ENCODE results near the gene SFT2D3.

The SFT2D3 gene

GRCh38 chr2:127678531-127678930 is 22.8 kb upstream of the SFT2D3 start:
- Histone ChIP-seq H3K36me3 (ENCODE audit: insufficient read depth, low read length) (no peaks in the 10 kb centered on the region), H3K4me1 (ENCODE audit: insufficient read depth, low read length) (peaks cover 53% of the 10 kb centered on the region), H3K4me3 (ENCODE audit: low read depth in 1 of 2, low read length in 2 of 2) (no peak overlapping the region), H3K27me3 (ENCODE audit: control insufficient read depth in 1 of 2, insufficient read depth in 2 of 2, low read length in 2 of 2) (no peaks in the 10 kb centered on the region), H3K27ac (ENCODE audit: low read depth, low read length) (no peak overlapping the region), H3K9ac (ENCODE audit: low read length) (no peak overlapping the region), H3K9me3 (ENCODE audit: low read length) (no peaks in the 10 kb centered on the region)

GRCh38 chr2:127678991-127679390 is 22.3 kb upstream of the SFT2D3 start:
- Histone ChIP-seq H3K4me3 (ENCODE audit: low read depth in 1 of 2, low read length in 2 of 2) (no peak overlapping the region), H3K27me3 (ENCODE audit: control insufficient read depth in 1 of 2, insufficient read depth in 2 of 2, low read length in 2 of 2) (no peaks in the 10 kb centered on the region), H3K27ac (ENCODE audit: low read depth, low read length) (no peak overlapping the region), H3K36me3 (ENCODE audit: insufficient read depth, low read length) (no peaks in the 10 kb centered on the region), H3K4me1 (ENCODE audit: insufficient read depth, low read length) (peaks cover 57% of the 10 kb centered on the region), H3K9ac (ENCODE audit: low read length) (no peak overlapping the region), H3K9me3 (ENCODE audit: low read length) (no peaks in the 10 kb centered on the region)

- H3K9me3 ChIP-seq (ENCODE audit: low read length) = no peaks in the 10 kb centered on the region
- no peaks in the 10 kb centered on the region for H3K27me3 ChIP-seq (ENCODE audit: control insufficient read depth in 1 of 2, insufficient read depth in 2 of 2, low read length in 2 of 2)
- no peak overlapping the region for H3K4me3 ChIP-seq (ENCODE audit: low read depth in 1 of 2, low read length in 2 of 2)
- no peak overlapping the region for H3K9ac ChIP-seq (ENCODE audit: low read length)
- peaks cover 57% of the 10 kb centered on the region for H3K4me1 ChIP-seq (ENCODE audit: insufficient read depth, low read length)
- H3K27ac ChIP-seq (ENCODE audit: low read depth, low read length) = peak overlapping the region; percentile 61
- H3K36me3 ChIP-seq (ENCODE audit: insufficient read depth, low read length) = no peaks in the 10 kb centered on the region
These were observed 21.5 kb upstream of the SFT2D3 start for GRCh38 chr2:127679680-127680361.

GRCh38 chr2:127680706-127681287 is 20.5 kb upstream of the SFT2D3 start:
- H3K27me3 ChIP-seq (ENCODE audit: control insufficient read depth in 1 of 2, insufficient read depth in 2 of 2, low read length in 2 of 2) = no peaks in the 10 kb centered on the region
- peaks cover 60% of the 10 kb centered on the region for H3K4me1 ChIP-seq (ENCODE audit: insufficient read depth, low read length)
- peak overlapping the region; percentile 90 for H3K27ac ChIP-seq (ENCODE audit: low read depth, low read length)
- H3K4me3 ChIP-seq (ENCODE audit: low read depth in 1 of 2, low read length in 2 of 2) = peak overlapping the region; percentile 11 to 57
- no peaks in the 10 kb centered on the region for H3K9me3 ChIP-seq (ENCODE audit: low read length)
- H3K9ac ChIP-seq (ENCODE audit: low read length) = peak overlapping the region; percentile 10
- no peaks in the 10 kb centered on the region for H3K36me3 ChIP-seq (ENCODE audit: insufficient read depth, low read length)

DNA sequence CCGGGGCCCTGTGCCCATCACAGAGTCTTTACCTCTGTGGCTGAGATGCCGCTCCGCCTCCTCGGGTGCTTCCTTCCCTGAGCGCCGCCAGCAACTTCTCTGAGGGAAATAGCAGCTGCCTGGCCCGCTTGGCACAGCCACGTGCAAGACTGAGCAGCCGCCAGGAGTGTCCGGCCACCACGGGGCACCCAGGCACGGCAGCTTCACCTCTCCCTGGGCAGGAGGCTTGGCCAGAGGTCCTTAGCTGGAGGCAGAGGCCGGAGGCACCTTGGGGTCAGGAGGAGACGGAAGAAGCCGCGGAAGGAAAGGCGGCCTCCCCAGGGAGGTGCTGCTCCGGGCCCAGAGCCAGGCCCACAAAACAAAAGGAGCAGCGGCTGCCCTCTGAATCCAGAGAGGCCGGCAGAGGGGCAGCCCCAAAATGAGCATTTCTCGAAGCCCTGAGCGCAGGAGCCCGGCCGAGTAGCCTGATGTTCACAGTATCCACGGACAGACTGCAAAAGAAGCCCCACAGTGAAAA is 20.0 kb upstream of the SFT2D3 start:
- Histone ChIP-seq H3K27me3 (ENCODE audit: control insufficient read depth in 1 of 2, insufficient read depth in 2 of 2, low read length in 2 of 2) (no peaks in the 10 kb centered on the region), H3K36me3 (ENCODE audit: insufficient read depth, low read length) (no peaks in the 10 kb centered on the region), H3K27ac (ENCODE audit: low read depth, low read length) (peak overlapping the region; percentile 90), H3K9ac (ENCODE audit: low read length) (peak overlapping the region; percentile 10), H3K4me1 (ENCODE audit: insufficient read depth, low read length) (peaks cover 60% of the 10 kb centered on the region), H3K9me3 (ENCODE audit: low read length) (no peaks in the 10 kb centered on the region), H3K4me3 (ENCODE audit: low read depth in 1 of 2, low read length in 2 of 2) (peak overlapping the region; percentile 11 to 57)

GRCh38 chr2:127681976-127682857 is 19.1 kb upstream of the SFT2D3 start:
- no peaks in the 10 kb centered on the region for H3K27me3 ChIP-seq (ENCODE audit: control insufficient read depth in 1 of 2, insufficient read depth in 2 of 2, low read length in 2 of 2)
- no peak overlapping the region for H3K9ac ChIP-seq (ENCODE audit: low read length)
- peaks cover 53% of the 10 kb centered on the region for H3K4me1 ChIP-seq (ENCODE audit: insufficient read depth, low read length)
- H3K9me3 ChIP-seq (ENCODE audit: low read length) = no peaks in the 10 kb centered on the region
- H3K36me3 ChIP-seq (ENCODE audit: insufficient read depth, low read length) = no peaks in the 10 kb centered on the region
- no peak overlapping the region for H3K4me3 ChIP-seq (ENCODE audit: low read depth in 1 of 2, low read length in 2 of 2)
- H3K27ac ChIP-seq (ENCODE audit: low read depth, low read length) = peak overlapping the region; percentile 90

GRCh38 chr2:127683056-127683455 is 18.2 kb upstream of the SFT2D3 start:
- H3K9ac ChIP-seq (ENCODE audit: low read length) = no peak overlapping the region
- no peak overlapping the region for H3K4me3 ChIP-seq (ENCODE audit: low read depth in 1 of 2, low read length in 2 of 2)
- H3K9me3 ChIP-seq (ENCODE audit: low read length) = no peaks in the 10 kb centered on the region
- H3K4me1 ChIP-seq (ENCODE audit: insufficient read depth, low read length) = peaks cover 48% of the 10 kb centered on the region
- H3K27ac ChIP-seq (ENCODE audit: low read depth, low read length) = peak overlapping the region; percentile 90
- no peaks in the 10 kb centered on the region for H3K36me3 ChIP-seq (ENCODE audit: insufficient read depth, low read length)
- no peaks in the 10 kb centered on the region for H3K27me3 ChIP-seq (ENCODE audit: control insufficient read depth in 1 of 2, insufficient read depth in 2 of 2, low read length in 2 of 2)

DNA sequence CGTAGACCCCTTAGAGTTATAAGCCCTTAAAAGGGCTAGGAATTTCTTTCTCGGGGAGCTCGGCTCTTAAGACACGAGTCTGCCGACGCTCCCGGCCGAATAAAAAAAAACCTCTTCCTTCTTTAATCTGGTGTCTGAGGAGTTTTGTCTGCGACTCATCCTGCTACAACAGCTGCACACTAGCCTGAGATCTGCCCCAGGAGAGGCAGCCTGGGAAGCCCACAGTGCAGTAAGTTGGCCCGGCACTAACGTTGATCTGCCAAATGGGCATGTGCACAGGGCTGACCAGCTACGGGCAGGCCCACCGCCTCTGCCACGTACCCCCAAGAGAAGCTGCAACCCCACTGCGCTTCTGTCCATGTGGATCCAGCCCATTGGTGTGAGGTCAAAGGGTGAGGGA is 17.5 kb upstream of the SFT2D3 start:
- Histone ChIP-seq H3K27ac (ENCODE audit: low read depth, low read length) (peak overlapping the region; percentile 82), H3K9me3 (ENCODE audit: low read length) (no peaks in the 10 kb centered on the region)

GRCh38 chr2:127685410-127686080 is 15.8 kb upstream of the SFT2D3 start:
- H3K27me3 ChIP-seq (ENCODE audit: control insufficient read depth in 1 of 2, insufficient read depth in 2 of 2, low read length in 2 of 2) = no peaks in the 10 kb centered on the region
- peak overlapping the region; percentile 57 for H3K27ac ChIP-seq (ENCODE audit: low read depth, low read length)
- no peak overlapping the region for H3K4me3 ChIP-seq (ENCODE audit: low read depth in 1 of 2, low read length in 2 of 2)
- no peaks in the 10 kb centered on the region for H3K9me3 ChIP-seq (ENCODE audit: low read length)
- peaks cover 47% of the 10 kb centered on the region for H3K4me1 ChIP-seq (ENCODE audit: insufficient read depth, low read length)
- H3K36me3 ChIP-seq (ENCODE audit: insufficient read depth, low read length) = no peaks in the 10 kb centered on the region
- no peak overlapping the region for H3K9ac ChIP-seq (ENCODE audit: low read length)

More for the DNA sequence above, 17.5 kb upstream of the SFT2D3 start:
- no peaks in the 10 kb centered on the region for H3K36me3 ChIP-seq (ENCODE audit: insufficient read depth, low read length)
- no peaks in the 10 kb centered on the region for H3K27me3 ChIP-seq (ENCODE audit: control insufficient read depth in 1 of 2, insufficient read depth in 2 of 2, low read length in 2 of 2)
- H3K4me3 ChIP-seq (ENCODE audit: low read depth in 1 of 2, low read length in 2 of 2) = no peak overlapping the region
- peaks cover 48% of the 10 kb centered on the region for H3K4me1 ChIP-seq (ENCODE audit: insufficient read depth, low read length)
- no peak overlapping the region for H3K9ac ChIP-seq (ENCODE audit: low read length)

GRCh38 chr2:127688405-127688804 is 12.9 kb upstream of the SFT2D3 start:
- no peak overlapping the region for H3K4me3 ChIP-seq (ENCODE audit: low read depth in 1 of 2, low read length in 2 of 2)
- H3K4me1 ChIP-seq (ENCODE audit: insufficient read depth, low read length) = peaks cover 21% of the 10 kb centered on the region
- no peak overlapping the region for H3K27ac ChIP-seq (ENCODE audit: low read depth, low read length)
- no peaks in the 10 kb centered on the region for H3K36me3 ChIP-seq (ENCODE audit: insufficient read depth, low read length)
- no peaks in the 10 kb centered on the region for H3K9me3 ChIP-seq (ENCODE audit: low read length)
- H3K9ac ChIP-seq (ENCODE audit: low read length) = no peak overlapping the region
- H3K27me3 ChIP-seq (ENCODE audit: control insufficient read depth in 1 of 2, insufficient read depth in 2 of 2, low read length in 2 of 2) = no peaks in the 10 kb centered on the region

DNA sequence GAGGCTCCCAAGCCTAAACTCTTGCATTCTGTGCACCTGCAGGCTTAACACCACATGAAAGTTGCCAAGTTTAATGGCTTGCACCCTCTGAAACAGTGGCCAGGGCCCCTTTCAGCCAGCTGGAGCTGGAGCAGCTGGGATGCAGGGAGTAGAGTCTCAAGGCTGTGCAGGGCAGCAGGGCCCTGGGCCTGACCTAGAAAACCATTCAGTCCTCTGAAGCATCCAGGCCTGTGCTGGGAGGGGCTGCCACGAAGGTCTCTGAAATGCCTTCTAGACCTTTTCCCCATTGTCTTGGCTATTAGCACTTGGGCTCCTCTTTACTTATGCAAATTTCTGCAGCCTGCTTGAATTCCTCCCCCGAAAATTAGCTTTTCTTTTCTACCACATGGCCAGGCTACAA is 10.6 kb upstream of the SFT2D3 start:
- no peaks in the 10 kb centered on the region for H3K9me3 ChIP-seq (ENCODE audit: low read length)
- peaks cover 8% of the 10 kb centered on the region for H3K4me1 ChIP-seq (ENCODE audit: insufficient read depth, low read length)
- no peaks in the 10 kb centered on the region for H3K27me3 ChIP-seq (ENCODE audit: control insufficient read depth in 1 of 2, insufficient read depth in 2 of 2, low read length in 2 of 2)
- no peak overlapping the region for H3K4me3 ChIP-seq (ENCODE audit: low read depth in 1 of 2, low read length in 2 of 2)
- no peak overlapping the region for H3K27ac ChIP-seq (ENCODE audit: low read depth, low read length)
- no peaks in the 10 kb centered on the region for H3K36me3 ChIP-seq (ENCODE audit: insufficient read depth, low read length)
- H3K9ac ChIP-seq (ENCODE audit: low read length) = no peak overlapping the region
